ENCODE data around the gene RCOR1.

RCOR1 gene

DNA sequence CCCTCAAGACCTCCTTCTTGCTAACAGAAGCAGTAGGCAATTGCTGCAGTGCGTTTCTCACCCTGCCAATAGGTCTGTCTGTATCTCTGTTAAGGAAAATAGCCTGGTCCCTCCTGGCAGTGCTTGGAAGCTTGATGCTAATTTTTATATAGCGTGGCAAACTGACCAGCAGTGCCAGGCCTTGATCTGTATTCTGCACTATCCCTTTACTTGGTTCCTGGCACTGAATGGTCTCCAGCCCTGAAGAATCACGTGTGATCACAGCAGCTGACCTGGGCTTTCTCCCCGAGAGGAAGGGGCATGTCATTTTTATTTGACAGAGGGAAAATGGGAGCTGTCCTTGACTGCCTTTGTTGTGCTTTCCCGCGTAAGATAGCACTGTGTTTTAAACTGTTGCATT, 136.1 kb downstream of the RCOR1 start:
- no peak for DNase-seq

DNA sequence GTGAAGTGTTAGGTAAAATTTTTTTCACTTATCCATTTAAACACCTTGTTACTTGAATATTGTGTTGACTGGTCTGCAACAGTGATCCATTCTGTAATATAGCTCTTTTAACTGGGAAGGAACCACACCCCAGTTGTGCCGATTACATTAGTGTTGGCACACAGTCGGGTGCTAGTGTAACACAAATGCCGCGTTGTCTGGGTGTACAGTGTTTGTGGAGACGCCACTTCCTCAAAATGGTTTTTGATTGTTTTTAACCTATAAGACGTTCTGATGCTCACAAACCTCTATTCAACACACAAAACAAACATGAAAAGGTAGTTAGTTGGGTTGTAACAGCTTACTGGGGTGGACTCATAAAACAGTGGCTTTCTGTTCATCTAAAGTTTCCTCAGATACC, 136.8 kb downstream of the RCOR1 start:
- DNase-seq = no peak

DNA sequence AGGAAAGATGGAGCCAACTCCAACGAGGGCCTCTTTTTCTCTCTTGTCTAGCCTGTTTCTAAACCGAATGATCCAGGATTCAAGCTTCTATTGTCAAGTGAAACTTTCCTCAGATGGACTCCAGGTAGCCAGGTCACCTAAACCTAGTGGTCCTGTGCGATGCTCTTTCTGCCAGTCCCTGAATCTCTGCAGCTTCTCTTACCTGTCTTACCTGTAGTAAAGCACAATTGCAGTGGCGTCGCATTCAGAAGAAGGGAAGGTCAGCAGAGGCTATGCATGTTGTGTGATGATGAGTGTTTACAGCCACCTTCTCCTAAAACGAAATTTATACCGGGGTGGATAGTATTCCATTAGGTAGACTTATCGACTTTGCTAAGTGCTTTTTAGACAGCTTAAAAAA, 137.4 kb downstream of the RCOR1 start:
- no peak for DNase-seq

DNA sequence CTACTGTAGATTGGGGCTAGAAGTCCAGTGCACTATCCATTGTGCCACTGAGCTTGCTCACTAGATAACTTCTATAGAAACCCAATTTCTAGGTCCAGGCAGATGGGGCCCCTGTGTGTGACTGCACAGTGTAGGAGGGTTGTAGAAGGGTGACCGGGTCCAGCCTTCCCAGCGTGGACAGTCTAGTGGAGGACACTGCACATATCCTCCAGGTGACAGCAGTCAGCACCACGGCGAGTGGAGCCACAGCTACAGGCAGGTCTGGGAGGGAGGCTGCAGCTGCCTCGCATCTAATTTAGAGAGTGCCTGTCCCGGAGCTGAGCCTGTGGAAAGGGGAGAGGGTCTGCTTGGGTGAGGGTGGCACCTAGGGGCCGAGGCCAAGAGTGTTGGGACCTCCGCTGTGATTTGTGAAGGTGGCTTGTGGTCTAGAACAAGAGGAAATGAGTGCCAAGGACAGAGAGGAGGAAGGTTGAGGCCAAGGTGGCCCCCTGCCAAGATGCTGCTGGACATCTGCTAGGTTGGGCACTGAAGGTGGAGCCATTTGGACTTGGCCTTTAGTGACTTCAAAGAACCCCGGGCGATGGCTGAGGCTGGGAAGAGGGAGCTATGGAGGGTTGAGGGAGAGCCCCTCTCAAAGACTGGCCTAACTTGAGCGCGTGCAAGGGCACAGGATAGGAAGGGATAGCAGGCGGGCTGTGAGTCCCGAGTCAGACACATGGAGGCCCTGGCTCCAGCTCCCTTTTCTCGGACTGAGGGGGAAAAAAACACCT, 138.8 kb downstream of the RCOR1 start:
- no peak for DNase-seq

DNA sequence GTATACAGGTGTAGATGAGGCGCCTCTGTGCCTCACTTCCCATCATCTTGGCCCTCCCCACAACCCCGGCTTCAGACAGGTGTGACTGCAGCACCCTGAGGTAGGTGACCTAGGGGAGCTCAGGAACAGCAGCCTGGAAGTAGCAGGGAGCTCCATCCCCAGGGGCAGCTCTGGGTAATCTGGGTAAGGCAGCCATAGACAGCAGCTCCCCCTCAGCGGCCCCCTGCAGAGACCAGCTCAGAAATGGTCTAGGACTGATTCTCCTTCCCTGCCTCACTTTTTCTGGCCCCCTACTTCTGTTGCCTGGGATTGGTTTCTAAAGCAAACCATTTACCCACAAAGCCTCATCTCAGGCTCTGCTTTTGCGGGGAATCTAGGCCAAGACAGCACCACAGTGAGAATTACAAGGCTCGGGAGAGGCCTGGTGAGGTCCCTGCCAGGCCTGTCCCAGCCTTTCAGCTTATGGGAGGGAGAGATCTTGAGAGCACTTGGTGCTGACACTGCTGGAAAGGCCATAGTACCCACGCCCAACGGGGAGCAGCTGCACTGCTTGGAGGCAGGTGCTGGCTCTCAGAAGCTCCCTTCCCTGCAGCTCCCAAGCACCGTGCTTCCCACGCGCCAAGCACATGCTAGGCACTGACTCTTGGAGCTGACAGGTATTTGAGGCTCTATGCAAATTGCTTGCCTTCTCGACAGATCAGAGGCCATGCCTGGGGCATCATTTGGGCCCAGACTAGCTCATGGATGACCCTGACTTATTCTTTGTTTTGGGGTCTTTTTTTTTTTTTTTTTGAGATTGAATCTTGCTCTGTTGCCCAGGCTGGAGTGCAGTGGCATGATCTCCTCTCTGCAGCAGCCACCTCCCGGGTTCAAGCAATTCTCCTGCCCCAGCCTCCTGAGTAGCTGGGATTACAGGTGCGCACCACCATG, 139.7 kb downstream of the RCOR1 start:
- DNase-seq = no peak

DNA sequence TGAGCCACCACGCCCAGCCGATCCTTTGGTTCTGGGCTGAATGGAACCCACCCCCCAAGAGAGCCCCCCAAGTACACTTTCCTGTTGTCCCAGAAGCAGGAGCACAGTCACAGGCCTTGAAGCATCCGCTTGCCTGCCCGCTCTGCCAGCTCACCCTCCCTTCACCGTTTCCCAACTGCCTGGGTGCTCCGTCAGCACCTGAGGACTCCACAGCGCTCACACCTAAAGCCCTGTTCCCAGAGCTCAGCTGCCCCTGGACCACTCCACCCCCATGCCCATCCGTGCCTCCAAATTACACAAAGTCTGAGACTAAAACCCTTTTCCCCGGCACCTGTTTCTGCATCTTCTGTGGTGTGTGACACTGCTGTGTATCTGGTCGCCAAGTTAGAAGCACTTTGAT, 140.5 kb downstream of the RCOR1 start:
- no peak for DNase-seq

DNA sequence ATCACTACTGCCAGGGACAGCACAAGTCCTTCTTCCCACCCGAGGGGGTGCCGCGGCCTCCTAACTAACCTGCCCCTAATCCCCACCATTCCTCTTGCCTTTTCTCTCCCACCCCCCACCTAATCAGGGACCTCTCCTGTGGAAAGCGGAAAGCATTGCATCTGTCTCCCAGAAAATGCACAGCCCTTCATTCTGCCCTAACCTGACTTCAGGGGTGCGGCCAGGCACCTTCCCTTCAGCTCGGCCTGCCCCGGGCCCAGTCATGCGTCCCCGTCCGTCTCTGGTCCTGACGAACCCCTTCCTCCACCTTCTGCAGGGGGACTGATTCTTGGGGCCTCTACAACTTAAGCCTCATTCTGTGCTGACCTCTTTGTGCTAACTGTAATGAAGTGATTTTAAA, 140.9 kb downstream of the RCOR1 start:
- no peak for DNase-seq

DNA sequence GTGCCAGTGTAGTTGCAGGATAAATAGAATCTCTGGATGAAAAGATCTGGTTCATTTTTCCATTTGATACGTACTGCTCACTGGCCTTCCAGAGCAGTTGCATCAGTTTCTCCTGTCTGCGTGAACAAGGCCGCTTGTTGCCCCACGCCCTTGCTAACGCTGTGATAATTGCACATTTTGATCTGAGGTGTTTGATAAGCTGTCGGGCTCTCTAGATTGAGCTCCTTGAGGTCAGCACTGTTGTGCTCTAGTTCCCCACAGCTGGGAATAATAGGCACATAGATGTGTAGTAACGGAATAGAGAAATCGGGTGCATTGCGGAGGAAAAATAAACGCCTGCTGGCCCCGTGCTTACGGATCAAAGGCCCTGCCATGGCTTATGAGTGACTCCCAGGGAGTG, 142.0 kb downstream of the RCOR1 start:
- DNase-seq = no peak

DNA sequence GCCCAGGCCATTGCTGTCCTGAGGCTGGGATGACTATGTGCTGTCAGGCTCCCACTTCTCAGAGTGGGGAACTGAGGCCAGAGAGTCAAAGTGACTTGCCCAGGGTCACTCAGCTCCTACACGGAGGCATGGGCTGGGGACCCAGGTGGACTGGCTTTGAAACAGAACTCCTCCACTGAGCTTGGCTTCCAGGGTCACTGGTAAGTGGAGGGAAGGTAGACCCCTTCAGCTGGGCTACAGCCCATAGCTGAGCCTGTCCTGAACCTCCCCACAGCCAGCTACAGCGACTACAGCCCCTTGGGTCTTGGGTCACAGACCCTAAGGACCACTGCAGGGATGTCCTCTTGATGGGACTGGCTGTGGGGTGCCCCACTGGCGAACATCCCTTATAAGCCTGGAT, 144.5 kb downstream of the RCOR1 start:
- no peak for DNase-seq

DNA sequence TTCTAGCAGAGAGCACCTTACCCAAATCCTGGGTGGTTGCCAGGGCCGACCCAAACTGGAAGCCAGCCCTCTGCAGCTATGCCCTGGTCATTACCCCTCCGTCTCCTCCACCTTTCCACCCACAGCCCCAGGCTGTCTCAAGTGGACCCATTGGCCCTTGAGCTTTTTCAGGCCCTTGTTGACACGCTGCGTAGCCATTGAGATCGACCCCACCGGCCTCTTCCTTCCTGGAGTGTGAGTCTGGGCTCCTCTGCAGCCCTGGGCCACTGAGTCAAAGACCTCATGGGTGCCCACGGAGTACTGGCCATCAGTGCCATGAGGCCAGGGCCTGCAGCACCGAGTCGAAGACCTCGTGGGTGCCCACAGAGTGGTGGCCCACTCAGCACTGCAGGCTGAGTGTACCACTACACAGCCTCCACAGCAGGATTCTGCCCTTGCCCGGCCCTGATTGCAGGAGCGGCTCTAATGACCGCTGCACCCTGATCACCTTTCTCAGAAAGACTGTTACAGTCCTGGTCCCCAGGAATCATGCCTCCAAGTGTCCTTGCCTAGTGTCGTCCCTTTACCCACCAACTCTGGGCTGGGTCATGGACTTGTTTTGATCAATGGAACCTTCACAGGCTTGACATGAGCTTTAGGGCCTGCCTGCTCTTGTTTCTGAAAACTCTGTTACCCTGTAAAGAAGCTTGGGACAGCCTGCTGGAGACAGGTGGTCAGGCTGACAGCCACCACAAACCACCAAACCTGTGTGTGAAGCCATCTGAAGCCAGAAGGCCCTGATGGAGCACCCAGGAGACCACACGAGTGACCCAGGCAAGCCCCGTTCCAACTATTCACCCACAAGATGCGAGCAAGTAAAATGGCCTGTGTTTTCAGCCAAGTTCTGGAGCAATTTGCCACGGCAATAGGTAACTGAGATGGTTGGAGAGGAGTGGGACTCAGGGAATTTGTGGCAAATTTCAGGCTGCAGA, 145.2 kb downstream of the RCOR1 start:
- no peak for DNase-seq

DNA sequence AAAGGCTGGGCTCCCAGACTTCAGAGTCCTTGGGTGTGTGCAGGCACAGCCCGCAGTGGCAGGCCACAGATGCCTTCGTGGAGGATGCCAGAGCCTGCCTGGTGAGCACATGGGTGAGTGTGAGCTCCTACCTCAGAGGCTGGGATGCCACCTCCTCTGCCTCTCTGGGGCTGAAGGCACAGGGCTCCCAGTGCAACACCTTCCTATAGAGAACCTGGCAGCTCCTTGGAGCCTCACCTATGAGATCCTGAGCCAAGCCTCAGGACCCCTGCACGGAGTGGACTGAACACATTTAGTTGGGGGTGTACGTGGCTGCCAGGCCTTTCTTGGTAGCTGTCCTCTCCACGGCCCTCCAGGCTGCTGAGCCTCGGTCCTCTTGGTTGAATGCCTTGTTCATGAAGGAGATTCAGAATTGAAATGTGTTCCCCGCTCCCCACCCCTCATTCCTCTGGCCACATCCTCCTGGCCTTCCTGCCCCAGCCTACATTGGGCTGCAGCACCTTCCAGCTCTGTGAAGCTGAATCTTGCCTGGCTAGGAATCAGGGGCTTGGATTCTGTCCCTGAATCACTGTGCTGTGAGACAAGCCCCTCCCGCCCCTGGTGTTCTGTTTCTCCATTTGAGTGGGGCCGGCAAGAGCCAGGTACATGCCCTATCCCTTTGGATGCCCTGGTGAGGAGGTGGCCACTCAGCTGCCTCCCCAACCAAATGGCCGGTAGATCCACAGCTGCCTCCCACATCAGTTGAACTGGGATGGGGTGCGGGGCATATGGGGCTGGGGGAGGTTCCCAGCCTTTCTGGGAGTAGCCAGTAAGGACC, 146.1 kb downstream of the RCOR1 start:
- DNase-seq = no peak

DNA sequence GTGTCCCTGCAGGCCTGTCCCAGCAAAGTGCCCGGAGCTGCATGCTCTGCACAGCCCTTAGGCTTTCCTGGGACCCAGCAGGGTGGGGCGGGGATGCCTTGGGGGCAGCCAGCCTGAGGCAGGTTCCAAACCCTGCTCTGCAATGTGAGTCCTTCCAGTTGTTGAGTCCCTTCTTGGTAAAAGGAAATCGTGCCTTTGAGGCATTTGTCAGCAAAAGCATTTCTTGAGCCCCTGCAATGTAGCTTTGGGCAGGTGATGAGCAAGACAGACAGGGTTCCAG, 146.7 kb downstream of the RCOR1 start:
- no peak for DNase-seq

DNA sequence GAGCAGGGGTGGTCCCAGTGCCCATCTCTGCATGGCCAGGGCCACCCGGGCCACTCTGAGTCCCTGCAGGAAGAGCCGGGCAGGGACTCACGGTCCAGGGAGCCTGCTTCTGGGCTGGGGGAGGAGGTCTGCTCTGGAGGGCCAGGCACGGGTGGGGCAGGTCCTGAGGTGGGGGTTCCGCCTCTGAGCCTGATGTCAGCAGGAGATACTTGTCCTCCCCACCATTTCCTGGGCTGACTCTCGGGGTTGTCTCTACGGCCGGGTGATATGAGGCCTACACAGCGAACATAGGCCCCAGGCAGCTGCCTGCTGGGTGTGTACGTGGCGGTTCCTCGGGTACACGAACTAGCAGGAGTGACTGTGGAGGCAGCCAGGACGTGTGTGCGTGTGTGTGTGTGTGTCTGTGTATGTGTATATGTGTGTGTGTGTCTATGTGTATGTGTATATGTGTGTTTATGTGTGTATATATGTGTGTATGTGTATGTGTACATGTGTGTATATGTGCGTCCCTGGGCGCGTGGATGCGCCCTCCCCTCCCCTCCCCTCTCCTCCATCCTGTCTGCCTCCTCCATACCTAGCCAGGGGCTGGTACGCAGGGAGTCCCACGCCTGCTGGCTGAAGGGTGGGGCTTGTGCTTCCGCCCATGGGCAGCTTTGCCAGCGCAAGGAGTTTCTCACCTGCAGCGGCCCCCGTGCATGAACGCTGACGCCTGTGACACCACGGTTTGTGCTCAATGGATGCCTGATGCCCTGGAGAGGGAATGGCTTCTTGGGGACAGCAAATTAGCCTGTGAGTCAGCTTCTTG, 154.4 kb downstream of the RCOR1 start:
- DNase-seq = no peak

DNA sequence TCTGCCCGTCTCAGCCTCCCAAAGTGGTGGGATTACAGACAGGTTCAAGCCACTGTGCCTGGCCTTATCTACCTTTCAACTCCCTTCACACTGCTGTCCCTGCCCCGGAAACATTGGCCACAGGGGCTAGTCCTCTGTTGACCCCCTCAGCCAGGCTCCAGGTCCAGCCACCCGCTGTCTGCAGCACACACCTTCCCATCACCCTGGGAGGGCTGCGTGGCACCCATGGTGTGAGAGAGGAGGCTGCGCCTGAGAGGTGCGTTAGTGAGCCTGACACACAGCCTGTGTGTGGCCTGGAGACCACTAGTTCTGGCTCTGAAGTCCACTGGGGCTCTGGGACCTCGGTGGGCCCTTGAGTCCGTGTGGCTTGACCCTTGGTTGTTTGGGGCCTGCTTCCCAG, 156.4 kb downstream of the RCOR1 start:
- DNase-seq = no peak

DNA sequence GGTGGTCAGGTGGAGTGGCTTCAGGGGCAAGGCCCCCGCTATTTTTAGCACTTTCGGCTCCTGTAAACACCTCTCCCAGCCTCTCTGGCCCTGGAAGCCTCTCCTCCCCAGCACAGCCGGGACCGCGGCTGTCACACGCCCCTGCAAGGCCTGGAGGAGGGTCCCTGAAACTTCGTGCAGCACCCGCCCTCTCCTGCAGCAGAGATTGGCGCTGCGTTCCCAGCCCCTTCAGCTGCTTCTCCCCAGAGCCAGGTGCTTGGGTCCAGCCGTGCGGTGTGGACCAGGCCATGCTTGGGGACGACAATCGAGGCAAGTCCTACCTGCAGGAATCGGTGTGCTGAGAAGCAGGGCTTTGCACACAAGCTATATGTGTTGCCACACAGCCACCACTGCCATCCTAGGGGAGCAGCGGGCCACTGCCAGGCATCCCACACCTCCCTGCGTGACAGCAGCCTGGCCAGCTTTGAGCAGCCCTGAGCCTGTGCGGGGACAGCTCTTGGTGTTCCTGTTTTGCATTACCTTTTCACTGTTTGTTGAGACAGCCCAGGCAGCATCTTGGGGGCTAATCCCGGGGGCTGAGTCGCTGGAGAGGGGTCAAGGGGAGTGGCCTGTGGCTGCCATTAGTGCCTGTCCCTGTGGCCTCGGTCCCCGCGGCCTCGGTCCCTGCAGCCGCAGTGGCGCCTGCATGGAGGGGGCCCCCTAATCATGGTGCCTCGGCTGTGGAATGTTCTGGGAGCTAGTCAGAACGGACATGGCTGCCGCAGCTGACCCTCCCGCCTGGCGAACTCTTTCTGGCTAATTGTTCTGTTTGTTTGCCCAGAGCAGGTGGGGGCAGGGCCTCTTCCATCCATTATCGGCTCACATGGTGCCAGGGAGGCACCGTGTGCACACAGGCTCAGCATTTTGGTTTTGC, 157.2 kb downstream of the RCOR1 start:
- no peak for DNase-seq

DNA sequence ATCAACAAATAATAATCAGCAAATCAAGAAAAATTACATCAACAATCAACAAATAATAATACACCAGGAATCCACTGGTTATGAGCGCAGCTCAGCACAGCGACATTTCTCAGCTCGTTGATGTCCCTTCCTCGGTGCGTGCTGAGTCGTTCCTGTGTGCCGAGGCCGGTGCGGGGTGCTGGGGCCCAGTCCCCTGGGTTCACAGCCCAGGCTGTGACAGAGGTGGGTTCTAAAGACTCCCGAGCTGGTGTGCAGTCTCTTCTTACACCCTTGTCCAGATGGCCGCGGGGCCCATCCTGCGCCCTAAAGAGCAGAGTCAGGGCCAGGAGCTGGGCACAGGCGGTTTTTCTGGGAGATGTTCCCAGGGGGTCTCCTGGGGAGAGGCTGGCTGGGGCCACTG, 157.9 kb downstream of the RCOR1 start:
- no peak for DNase-seq

DNA sequence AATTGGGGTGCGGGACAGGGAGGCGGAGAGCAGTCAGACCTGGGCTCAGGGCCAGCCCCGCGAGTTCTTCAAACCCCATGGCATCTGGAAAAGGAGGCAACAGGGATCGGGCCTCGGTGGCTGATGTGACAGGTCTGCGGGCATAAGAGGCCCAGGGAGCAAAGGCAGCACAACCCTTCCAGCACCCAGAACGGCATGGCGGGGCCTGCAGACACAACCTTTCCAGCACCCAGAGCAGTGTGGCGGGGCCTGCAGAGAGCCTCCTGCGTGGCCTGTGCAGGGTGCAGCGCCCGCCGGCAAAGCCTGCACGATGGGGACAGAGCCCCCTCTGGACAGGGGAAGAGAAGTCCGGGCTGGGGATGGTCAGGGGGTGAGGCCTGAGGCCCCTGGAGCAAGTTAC, 158.6 kb downstream of the RCOR1 start:
- no peak for DNase-seq

DNA sequence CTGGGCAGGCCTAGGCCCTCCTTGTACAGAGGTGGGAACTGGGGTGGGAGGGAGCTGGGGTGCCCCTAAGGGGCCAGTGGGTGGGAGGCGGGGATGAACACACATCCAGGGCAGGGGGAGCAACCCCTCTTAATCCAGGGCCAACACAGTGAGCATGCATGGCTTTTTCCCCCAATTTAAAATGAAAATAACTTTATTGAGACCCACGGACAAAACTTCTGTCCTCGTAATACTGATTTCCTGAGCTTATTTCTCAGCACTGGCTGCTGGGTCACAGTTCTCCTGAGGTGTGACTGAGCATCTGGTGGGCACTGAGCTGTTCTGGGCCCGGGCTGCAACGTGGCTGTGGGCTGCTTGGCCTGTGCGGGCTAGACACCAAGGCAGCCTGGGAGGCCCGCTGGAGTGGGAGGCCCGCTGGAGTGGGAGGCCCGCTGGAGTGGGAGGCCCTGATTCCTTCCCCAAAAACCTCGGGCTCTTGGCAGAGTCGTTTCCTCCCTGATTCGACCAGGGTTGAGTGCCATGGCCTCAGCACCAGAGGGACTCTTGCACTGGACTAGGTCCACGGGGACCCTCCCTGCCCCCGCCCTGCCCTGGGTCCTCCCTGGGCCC, 159.9 kb downstream of the RCOR1 start:
- no peak for DNase-seq

DNA sequence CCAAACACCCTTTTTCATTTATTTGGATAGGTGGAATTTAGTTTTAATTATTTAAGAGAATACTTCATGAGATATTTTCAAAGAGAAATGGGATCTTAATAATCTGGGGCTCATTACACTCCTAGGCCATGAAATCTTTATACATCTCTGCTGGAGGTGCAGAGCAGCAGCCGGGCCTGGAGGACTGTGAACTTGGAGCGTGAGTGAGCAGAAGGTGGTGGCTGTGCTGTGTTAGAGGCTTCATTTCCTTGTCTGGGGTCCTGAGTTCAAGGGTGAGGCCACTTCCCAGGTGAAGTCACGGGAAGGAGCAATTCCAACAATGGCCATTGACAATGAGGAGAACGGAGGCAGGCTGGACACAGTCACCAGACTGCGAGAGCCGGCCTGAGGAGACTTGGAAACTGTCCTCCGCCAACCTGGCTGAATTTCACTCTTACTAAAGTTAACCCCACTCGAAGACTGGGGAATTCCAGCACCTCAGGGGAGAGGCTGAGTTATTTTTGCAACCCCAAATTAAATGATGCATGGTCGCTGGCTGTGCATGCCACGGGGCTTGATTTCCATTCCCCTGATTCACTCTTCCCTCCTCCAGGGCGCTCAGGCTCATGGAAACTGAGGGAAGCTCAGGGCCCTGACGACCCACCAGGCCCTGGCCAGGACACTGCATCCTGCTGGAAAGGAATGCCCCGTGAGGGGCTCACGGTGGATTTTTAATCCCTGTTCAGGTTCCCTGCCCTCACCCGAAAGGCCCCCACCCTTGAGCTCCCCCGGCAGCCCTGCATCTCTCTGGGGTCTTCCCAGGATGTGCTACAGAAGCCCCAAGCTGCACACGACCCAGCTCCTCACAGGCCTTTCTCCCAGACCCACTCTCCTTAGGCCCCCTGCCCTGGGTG, 162.2 kb downstream of the RCOR1 start:
- no peak for DNase-seq

All from NCI-H2081 treated with DMSO at 0.1 percent for 48 hours (cell line).